ENCODE results near the gene PLXNA3.

PLXNA3 gene

GRCh38 chrX:154466036-154466435 lies 8.0 kb downstream of the PLXNA3 start:
- Histone ChIP-seq H2AFZ (no peak overlapping the region), H3K4me3 (ENCODE audit: low read depth, low read length) (no peak overlapping the region), H3K9me3 (ENCODE audit: control insufficient read depth, low read length) (no peaks in the 10 kb centered on the region), H3K4me2 (ENCODE audit: low read length) (no peak overlapping the region), H3K27ac (no peak overlapping the region), H3K79me2 (no peaks in the 10 kb centered on the region), H3K27me3 (ENCODE audit: control insufficient read depth, insufficient read depth, low read length) (no peaks in the 10 kb centered on the region), H3K4me1 (no peaks in the 10 kb centered on the region), H3K36me3 (ENCODE audit: control insufficient read depth, insufficient read depth, low read length) (no peaks in the 10 kb centered on the region), H3K9ac (no peak overlapping the region)
- TF ChIP-seq CTCF (IDR thresholded peaks at IDR 0.05) = no peak

GRCh38 chrX:154466907-154467306 lies 8.8 kb downstream of the PLXNA3 start:
- no peak overlapping the region for H3K4me2 ChIP-seq (ENCODE audit: low read length)
- H3K27ac ChIP-seq = no peak overlapping the region
- no peaks in the 10 kb centered on the region for H3K9me3 ChIP-seq (ENCODE audit: control insufficient read depth, low read length)
- TF ChIP-seq CTCF (IDR thresholded peaks at IDR 0.05) = no peak
- no peaks in the 10 kb centered on the region for H3K79me2 ChIP-seq
- no peak overlapping the region for H3K9ac ChIP-seq
- H3K4me1 ChIP-seq = no peaks in the 10 kb centered on the region
- H3K4me3 ChIP-seq (ENCODE audit: low read depth, low read length) = no peak overlapping the region
- H3K27me3 ChIP-seq (ENCODE audit: control insufficient read depth, insufficient read depth, low read length) = no peaks in the 10 kb centered on the region
- no peak overlapping the region for H2AFZ ChIP-seq
- H3K36me3 ChIP-seq (ENCODE audit: control insufficient read depth, insufficient read depth, low read length) = no peaks in the 10 kb centered on the region

- Histone ChIP-seq H2AFZ (no peak overlapping the region), H3K9me3 (ENCODE audit: control insufficient read depth, low read length) (no peaks in the 10 kb centered on the region), H3K4me2 (ENCODE audit: low read length) (no peak overlapping the region), H3K36me3 (ENCODE audit: control insufficient read depth, insufficient read depth, low read length) (no peaks in the 10 kb centered on the region), H3K4me3 (ENCODE audit: low read depth, low read length) (no peak overlapping the region), H3K9ac (no peak overlapping the region), H3K27me3 (ENCODE audit: control insufficient read depth, insufficient read depth, low read length) (no peaks in the 10 kb centered on the region), H3K79me2 (no peaks in the 10 kb centered on the region), H3K4me1 (no peaks in the 10 kb centered on the region), H3K27ac (no peak overlapping the region)
- no peak for TF ChIP-seq CTCF (IDR thresholded peaks at IDR 0.05)
Observed at GRCh38 chrX:154467556-154467955, 9.5 kb downstream of the PLXNA3 start.

GRCh38 chrX:154468217-154468616 lies 10.1 kb downstream of the PLXNA3 start:
- TF ChIP-seq CTCF (IDR thresholded peaks at IDR 0.05) = no peak
- Histone ChIP-seq H3K9me3 (ENCODE audit: control insufficient read depth, low read length) (no peaks in the 10 kb centered on the region), H3K9ac (no peak overlapping the region), H3K27ac (no peak overlapping the region), H3K36me3 (ENCODE audit: control insufficient read depth, insufficient read depth, low read length) (no peaks in the 10 kb centered on the region), H3K4me2 (ENCODE audit: low read length) (no peak overlapping the region), H3K79me2 (no peaks in the 10 kb centered on the region), H2AFZ (no peak overlapping the region), H3K4me1 (no peaks in the 10 kb centered on the region), H3K4me3 (ENCODE audit: low read depth, low read length) (no peak overlapping the region), H3K27me3 (ENCODE audit: control insufficient read depth, insufficient read depth, low read length) (no peaks in the 10 kb centered on the region)

- no peaks in the 10 kb centered on the region for H3K27me3 ChIP-seq (ENCODE audit: control insufficient read depth, insufficient read depth, low read length)
- no peak overlapping the region for H3K27ac ChIP-seq
- no peaks in the 10 kb centered on the region for H3K36me3 ChIP-seq (ENCODE audit: control insufficient read depth, insufficient read depth, low read length)
- no peak for TF ChIP-seq CTCF (IDR thresholded peaks at IDR 0.05)
- H3K4me1 ChIP-seq = no peaks in the 10 kb centered on the region
- no peak overlapping the region for H3K9ac ChIP-seq
- H3K9me3 ChIP-seq (ENCODE audit: control insufficient read depth, low read length) = no peaks in the 10 kb centered on the region
- no peak overlapping the region for H2AFZ ChIP-seq
- H3K79me2 ChIP-seq = no peaks in the 10 kb centered on the region
- H3K4me3 ChIP-seq (ENCODE audit: low read depth, low read length) = no peak overlapping the region
- no peak overlapping the region for H3K4me2 ChIP-seq (ENCODE audit: low read length)
Observed at GRCh38 chrX:154469114-154469513, 11.0 kb downstream of the PLXNA3 start.
